AG09309 (cell line): ENCODE measurements around the gene ZNRF3.

Experiments
- DNase-seq: peaks from one replicate; pipeline ENCODE4 v3.0.0-alpha.2; 2010; ENCODE audit warnings: low read depth
- H3K4me3 ChIP-seq: 2 replicates; pipeline ENCODE4 v1.5.1; 2011; ENCODE audit warnings: mild to moderate bottlenecking, low read depth, low read length, moderate library complexity; ENCODE audit not compliant: control insufficient read depth
- TF ChIP-seq, protein P1 (sequence below): IDR thresholded peaks from 2 replicates; pipeline ENCODE4 v1.5.1; 2011; ENCODE audit warnings: mild to moderate bottlenecking, low read depth, low read length, inconsistent platforms; ENCODE audit not compliant: insufficient read depth, control insufficient read depth; ENCODE audit errors: missing control alignments

The ZNRF3 gene

GRCh38 chr22:28869736-28870135, 13.6 kb upstream of the ZNRF3 start:
- no peak for DNase-seq
- TF ChIP-seq, protein P1, sequence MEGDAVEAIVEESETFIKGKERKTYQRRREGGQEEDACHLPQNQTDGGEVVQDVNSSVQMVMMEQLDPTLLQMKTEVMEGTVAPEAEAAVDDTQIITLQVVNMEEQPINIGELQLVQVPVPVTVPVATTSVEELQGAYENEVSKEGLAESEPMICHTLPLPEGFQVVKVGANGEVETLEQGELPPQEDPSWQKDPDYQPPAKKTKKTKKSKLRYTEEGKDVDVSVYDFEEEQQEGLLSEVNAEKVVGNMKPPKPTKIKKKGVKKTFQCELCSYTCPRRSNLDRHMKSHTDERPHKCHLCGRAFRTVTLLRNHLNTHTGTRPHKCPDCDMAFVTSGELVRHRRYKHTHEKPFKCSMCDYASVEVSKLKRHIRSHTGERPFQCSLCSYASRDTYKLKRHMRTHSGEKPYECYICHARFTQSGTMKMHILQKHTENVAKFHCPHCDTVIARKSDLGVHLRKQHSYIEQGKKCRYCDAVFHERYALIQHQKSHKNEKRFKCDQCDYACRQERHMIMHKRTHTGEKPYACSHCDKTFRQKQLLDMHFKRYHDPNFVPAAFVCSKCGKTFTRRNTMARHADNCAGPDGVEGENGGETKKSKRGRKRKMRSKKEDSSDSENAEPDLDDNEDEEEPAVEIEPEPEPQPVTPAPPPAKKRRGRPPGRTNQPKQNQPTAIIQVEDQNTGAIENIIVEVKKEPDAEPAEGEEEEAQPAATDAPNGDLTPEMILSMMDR = no peak
- H3K4me3 ChIP-seq = no peak overlapping the region

DNA sequence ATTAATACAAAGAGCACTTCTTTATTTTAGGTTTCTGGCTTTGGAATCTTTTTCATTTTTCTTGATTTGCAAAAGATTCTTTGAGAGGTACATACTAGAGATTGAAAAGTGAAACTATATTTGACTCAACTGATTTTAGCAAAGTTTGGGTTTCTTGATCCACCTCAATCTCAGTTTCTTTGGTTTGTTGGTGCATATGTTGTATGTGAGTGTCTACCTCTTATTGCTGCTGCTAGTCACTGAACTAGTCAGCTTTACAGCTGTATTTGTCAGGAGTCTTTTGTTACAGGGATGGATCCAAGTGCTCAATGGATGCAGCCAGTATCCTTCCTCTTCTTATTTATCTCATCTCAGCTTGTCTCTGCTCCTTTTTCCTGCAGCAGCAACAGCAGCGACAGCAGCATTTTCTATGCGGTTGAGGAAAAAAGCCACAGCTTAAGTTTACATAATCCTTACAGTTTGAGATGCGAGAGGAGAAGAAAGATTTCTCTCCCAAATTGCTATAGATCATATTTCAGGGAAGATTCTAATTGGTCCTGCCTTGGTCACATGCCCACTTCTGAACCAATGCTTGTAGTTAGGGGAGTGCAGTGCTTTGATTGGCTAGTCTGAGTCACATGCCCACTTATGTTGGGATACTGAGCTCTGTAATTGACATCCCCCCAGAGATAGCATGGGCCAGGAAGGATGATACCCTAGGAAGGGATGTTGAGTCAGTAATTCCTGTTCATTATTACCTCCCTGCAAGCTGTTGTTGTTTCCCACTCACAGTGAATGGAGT, 10.0 kb upstream of the ZNRF3 start:
- TF ChIP-seq, protein P1 = no peak
- DNase-seq = no peak
- no peak overlapping the region for H3K4me3 ChIP-seq

GRCh38 chr22:28874061-28874460, 9.3 kb upstream of the ZNRF3 start:
- H3K4me3 ChIP-seq = no peak overlapping the region
- DNase-seq = no peak
- TF ChIP-seq, protein P1 = no peak

DNA sequence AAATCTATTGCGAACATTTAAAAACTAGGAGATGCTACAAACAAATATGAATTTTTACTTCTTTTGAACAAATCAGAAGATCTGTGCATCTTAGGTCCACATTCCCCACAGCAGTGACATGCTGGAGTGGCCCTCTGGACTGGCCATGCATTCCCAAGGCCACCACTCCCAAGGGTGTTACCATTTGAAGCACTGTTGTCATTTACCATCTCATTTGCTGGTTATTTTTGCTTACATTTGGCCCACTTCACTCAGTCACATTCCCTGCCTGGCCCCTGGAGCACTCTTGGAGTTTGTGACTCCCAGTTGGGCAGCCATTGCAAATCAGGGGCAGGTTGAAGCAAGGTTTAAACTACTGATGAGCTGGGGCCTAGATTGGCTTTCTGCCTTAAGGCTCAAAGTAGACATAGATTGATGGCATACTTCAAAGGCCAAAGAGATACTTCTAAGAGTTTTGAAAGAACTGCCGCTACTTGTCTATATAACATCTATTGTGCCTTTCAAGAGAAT, 8.5 kb upstream of the ZNRF3 start:
- TF ChIP-seq, protein P1 = no peak
- no peak for DNase-seq
- H3K4me3 ChIP-seq = no peak overlapping the region

DNA sequence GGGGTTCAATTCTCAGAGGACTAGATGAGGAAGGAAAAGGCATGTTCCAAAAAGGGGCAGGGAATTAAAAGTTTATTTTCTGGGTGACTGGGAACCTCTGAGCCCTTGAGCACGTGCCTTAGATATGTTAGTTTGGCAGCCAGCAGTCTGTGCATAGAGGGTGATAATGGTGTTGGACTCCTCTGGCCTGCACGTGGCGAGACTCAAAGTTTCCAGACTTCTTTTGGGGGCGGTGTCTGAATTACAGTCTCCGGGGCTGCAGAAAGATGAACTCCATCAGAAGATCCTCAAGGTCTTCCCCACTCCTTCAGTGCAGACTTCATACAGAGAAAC, 861 bp upstream of the ZNRF3 start:
- TF ChIP-seq, protein P1 = no peak
- H3K4me3 ChIP-seq = peak overlapping the region; percentile 77
- DNase-seq = no peak

- peak overlapping the region; percentile 58 for H3K4me3 ChIP-seq
- TF ChIP-seq, protein P1 = no peak
- no peak for DNase-seq
These were observed 215 bp downstream of the ZNRF3 start for GRCh38 chr22:28883657-28883916.
